ENCODE results near the gene AOPEP.

- TF ChIP-seq, protein P1, sequence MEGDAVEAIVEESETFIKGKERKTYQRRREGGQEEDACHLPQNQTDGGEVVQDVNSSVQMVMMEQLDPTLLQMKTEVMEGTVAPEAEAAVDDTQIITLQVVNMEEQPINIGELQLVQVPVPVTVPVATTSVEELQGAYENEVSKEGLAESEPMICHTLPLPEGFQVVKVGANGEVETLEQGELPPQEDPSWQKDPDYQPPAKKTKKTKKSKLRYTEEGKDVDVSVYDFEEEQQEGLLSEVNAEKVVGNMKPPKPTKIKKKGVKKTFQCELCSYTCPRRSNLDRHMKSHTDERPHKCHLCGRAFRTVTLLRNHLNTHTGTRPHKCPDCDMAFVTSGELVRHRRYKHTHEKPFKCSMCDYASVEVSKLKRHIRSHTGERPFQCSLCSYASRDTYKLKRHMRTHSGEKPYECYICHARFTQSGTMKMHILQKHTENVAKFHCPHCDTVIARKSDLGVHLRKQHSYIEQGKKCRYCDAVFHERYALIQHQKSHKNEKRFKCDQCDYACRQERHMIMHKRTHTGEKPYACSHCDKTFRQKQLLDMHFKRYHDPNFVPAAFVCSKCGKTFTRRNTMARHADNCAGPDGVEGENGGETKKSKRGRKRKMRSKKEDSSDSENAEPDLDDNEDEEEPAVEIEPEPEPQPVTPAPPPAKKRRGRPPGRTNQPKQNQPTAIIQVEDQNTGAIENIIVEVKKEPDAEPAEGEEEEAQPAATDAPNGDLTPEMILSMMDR (IDR thresholded peaks at IDR 0.05), result no peak
- no peak for TF ChIP-seq POLR2AphosphoS5 (IDR thresholded peaks at IDR 0.05)
Observed at GRCh38 chr9:94817291-94818177, 91.0 kb downstream of the AOPEP start.
